Measurements from ENCODE around the gene FNBP1.

The FNBP1 gene

GRCh38 chr9:129888293-129889121 lies 154.5 kb downstream of the FNBP1 start:
- no peak for TF ChIP-seq CTCF (IDR thresholded peaks at IDR 0.05; ENCODE audit: extremely low read depth, insufficient read depth, missing control alignments)
- in situ Hi-C loops (cut with MboI; ENCODE audit: low pct_unique_long_range_greater_than_20kb, low sequenced_read_pairs, unreplicated experiment) = no loop called here
- peak; percentile 81 for DNase-seq (ENCODE audit: low spot score)

GRCh38 chr9:129887334-129888292 lies 155.4 kb downstream of the FNBP1 start:
- TF ChIP-seq CTCF (IDR thresholded peaks at IDR 0.05; ENCODE audit: extremely low read depth, insufficient read depth, missing control alignments) = peak; percentile 16
- in situ Hi-C loops (cut with MboI; ENCODE audit: low pct_unique_long_range_greater_than_20kb, low sequenced_read_pairs, unreplicated experiment) = no loop called here
- no peak for DNase-seq (ENCODE audit: low spot score)

- in situ Hi-C loops (cut with MboI; ENCODE audit: low pct_unique_long_range_greater_than_20kb, low sequenced_read_pairs, unreplicated experiment) = no loop called here
- TF ChIP-seq CTCF (IDR thresholded peaks at IDR 0.05; ENCODE audit: extremely low read depth, insufficient read depth, missing control alignments) = no peak
- no peak for DNase-seq (ENCODE audit: low spot score)
Observed at GRCh38 chr9:129886226-129887174, 156.5 kb downstream of the FNBP1 start.

- in situ Hi-C loops (cut with MboI; ENCODE audit: low pct_unique_long_range_greater_than_20kb, low sequenced_read_pairs, unreplicated experiment) = no loop called here
- TF ChIP-seq CTCF (IDR thresholded peaks at IDR 0.05; ENCODE audit: extremely low read depth, insufficient read depth, missing control alignments) = peak; percentile 94
- DNase-seq (ENCODE audit: low spot score) = peak; percentile 71
Observed at GRCh38 chr9:129885670-129886106, 157.3 kb downstream of the FNBP1 start.

- no peak for DNase-seq (ENCODE audit: low spot score)
- in situ Hi-C loops (cut with MboI; ENCODE audit: low pct_unique_long_range_greater_than_20kb, low sequenced_read_pairs, unreplicated experiment) = no loop called here
- peak; percentile 45 for TF ChIP-seq CTCF (IDR thresholded peaks at IDR 0.05; ENCODE audit: extremely low read depth, insufficient read depth, missing control alignments)
Observed at GRCh38 chr9:129885018-129885669, 157.8 kb downstream of the FNBP1 start.

All from GM13977 (cell line).